Ishikawa (cell line): ENCODE data around the gene REV1.

Source experiments
- CEBPB ChIP-seq: IDR thresholded peaks from 2 replicates; pipeline ENCODE4 v1.6.1; 2012
- CREB1 ChIP-seq: IDR thresholded peaks from 2 replicates; pipeline ENCODE4 v1.6.1; 2012; ENCODE audit warnings: low read depth
- EGR1 ChIP-seq: IDR thresholded peaks from 2 replicates; pipeline ENCODE4 v1.6.1; 2012
- EP300 ChIP-seq: IDR thresholded peaks from 2 replicates; pipeline ENCODE4 v1.6.1; 2012; ENCODE audit warnings: borderline replicate concordance
- FOXM1 ChIP-seq: IDR thresholded peaks from 2 replicates; pipeline ENCODE4 v1.6.1; 2012; ENCODE audit warnings: low read depth, borderline replicate concordance
- NFIC ChIP-seq: IDR thresholded peaks from 2 replicates; pipeline ENCODE4 v1.6.1; 2012
- RAD21 ChIP-seq: IDR thresholded peaks from 2 replicates; pipeline ENCODE4 v1.6.1; 2012; ENCODE audit warnings: low read depth
- TAF1 ChIP-seq: IDR thresholded peaks from 2 replicates; pipeline ENCODE4 v1.6.1; 2012; ENCODE audit warnings: low read depth, mild to moderate bottlenecking
- TCF12 ChIP-seq: IDR thresholded peaks from 2 replicates; pipeline ENCODE4 v1.6.1; 2012; ENCODE audit warnings: low read depth
- TEAD4 ChIP-seq: IDR thresholded peaks from 2 replicates; pipeline ENCODE4 v1.6.1; 2012
- YY1 ChIP-seq: IDR thresholded peaks from 2 replicates; pipeline ENCODE4 v1.6.1; 2012; ENCODE audit warnings: low read depth
- ZBTB7A ChIP-seq: IDR thresholded peaks from 2 replicates; pipeline ENCODE4 v1.6.1; 2012; ENCODE audit warnings: low read depth
- TF ChIP-seq, protein P1 (sequence below): IDR thresholded peaks from 2 replicates; pipeline ENCODE4 v1.6.1; 2012; ENCODE audit warnings: low read depth, mild to moderate bottlenecking
- TF ChIP-seq, protein P2 (sequence below): IDR thresholded peaks from 2 replicates; pipeline ENCODE4 v1.6.1; 2012
- TF ChIP-seq, protein P3 (sequence below): IDR thresholded peaks from 2 replicates; pipeline ENCODE4 v1.6.1; 2012

REV1 gene

DNA sequence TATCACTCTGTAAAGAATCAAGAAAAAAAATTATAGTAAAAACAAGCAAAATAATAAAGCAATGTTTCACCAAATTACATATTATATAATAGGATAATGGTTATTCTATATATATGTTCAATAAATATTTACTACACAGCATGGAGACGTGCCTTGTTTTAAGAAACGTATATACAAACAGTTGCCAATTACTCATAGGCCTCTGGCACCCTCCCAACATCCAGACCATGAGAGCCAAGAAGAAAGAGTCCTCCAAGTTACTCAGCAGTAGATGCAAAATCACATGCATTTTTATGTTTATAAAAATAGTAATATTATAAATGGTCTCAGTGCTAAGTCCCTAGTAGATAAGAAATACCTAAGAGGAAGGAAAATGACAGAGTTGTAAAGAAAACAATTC lies 64.8 kb downstream of the REV1 start:
- TF ChIP-seq EP300 (no peak), TAF1 (no peak)

DNA sequence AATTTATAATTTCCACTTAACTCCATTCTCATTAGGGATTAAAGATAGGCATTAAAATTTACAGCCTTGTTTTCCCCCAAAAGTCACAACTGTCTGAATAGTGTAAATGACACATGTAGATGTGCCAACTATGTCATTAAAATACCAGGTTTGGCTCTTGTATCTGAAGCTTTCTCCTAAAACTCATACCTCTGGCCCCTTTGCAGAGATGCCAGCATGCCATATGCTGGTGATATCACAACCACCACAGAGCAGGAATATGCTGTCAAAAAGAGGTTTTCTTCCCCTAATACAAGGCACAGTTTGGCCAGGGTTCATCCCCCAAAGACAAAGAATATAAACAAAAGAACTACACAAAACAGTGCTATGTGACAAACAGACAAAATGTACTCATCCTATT lies 65.4 kb downstream of the REV1 start:
- TF ChIP-seq EP300 (no peak), TEAD4 (no peak), FOXM1 (no peak), NFIC (no peak), RAD21 (no peak), TCF12 (no peak), CEBPB (no peak), TAF1 (no peak), YY1 (no peak), EGR1 (no peak), ZBTB7A (no peak), CREB1 (no peak)
- TF ChIP-seq, protein P1, sequence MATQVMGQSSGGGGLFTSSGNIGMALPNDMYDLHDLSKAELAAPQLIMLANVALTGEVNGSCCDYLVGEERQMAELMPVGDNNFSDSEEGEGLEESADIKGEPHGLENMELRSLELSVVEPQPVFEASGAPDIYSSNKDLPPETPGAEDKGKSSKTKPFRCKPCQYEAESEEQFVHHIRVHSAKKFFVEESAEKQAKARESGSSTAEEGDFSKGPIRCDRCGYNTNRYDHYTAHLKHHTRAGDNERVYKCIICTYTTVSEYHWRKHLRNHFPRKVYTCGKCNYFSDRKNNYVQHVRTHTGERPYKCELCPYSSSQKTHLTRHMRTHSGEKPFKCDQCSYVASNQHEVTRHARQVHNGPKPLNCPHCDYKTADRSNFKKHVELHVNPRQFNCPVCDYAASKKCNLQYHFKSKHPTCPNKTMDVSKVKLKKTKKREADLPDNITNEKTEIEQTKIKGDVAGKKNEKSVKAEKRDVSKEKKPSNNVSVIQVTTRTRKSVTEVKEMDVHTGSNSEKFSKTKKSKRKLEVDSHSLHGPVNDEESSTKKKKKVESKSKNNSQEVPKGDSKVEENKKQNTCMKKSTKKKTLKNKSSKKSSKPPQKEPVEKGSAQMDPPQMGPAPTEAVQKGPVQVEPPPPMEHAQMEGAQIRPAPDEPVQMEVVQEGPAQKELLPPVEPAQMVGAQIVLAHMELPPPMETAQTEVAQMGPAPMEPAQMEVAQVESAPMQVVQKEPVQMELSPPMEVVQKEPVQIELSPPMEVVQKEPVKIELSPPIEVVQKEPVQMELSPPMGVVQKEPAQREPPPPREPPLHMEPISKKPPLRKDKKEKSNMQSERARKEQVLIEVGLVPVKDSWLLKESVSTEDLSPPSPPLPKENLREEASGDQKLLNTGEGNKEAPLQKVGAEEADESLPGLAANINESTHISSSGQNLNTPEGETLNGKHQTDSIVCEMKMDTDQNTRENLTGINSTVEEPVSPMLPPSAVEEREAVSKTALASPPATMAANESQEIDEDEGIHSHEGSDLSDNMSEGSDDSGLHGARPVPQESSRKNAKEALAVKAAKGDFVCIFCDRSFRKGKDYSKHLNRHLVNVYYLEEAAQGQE = no peak
- TF ChIP-seq, protein P2, sequence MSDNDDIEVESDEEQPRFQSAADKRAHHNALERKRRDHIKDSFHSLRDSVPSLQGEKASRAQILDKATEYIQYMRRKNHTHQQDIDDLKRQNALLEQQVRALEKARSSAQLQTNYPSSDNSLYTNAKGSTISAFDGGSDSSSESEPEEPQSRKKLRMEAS = no peak
- TF ChIP-seq, protein P3, sequence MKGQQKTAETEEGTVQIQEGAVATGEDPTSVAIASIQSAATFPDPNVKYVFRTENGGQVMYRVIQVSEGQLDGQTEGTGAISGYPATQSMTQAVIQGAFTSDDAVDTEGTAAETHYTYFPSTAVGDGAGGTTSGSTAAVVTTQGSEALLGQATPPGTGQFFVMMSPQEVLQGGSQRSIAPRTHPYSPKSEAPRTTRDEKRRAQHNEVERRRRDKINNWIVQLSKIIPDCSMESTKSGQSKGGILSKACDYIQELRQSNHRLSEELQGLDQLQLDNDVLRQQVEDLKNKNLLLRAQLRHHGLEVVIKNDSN = no peak

DNA sequence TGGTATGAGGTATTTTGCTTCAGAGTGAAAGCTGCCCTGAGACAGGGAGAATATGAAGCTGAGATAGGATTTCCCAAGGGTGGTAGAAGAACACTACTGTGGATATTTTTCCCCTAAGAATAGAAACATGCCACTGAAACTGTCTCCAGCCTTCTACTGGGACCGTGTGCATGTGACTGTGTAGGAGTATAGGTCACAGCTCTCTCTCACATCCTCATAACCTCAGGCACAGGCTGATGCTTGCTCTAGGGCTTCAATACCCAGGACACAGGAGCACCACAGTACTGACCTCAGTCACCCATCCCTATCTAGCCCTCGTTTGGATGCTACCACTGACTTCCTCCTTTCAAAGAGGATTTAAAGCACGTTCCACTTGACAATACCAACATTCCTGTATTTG lies 67.2 kb downstream of the REV1 start:
- TF ChIP-seq NFIC (no peak), EP300 (no peak), TEAD4 (no peak), YY1 (no peak), CREB1 (no peak), EGR1 (no peak), ZBTB7A (no peak), TAF1 (no peak), RAD21 (no peak), TCF12 (no peak), FOXM1 (no peak), CEBPB (no peak)
- TF ChIP-seq, protein P3 = no peak
- TF ChIP-seq, protein P2 = no peak
- TF ChIP-seq, protein P1 = no peak

DNA sequence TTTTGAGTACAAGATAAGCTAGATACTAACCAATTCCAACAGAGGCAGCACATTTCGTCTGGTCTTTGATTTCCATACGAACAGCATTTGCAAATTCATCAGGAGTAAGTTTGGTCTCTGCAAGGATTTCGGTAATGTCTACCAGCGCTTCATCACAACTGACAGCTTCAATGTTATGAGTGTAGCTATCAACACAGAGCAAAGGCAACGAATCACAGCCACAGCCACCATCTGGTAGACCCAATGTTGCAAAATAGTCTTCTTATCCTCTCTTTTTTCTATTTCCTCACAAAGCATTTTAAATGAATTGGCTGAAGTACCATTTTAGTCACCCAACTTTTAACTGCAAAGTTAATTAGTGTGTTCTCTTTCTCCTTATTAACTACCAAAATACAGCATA lies 68.3 kb downstream of the REV1 start:
- TF ChIP-seq, protein P2 = no peak
- TF ChIP-seq CEBPB = no peak
- TF ChIP-seq EGR1 = no peak
- TF ChIP-seq, protein P3 = no peak
- TF ChIP-seq ZBTB7A = no peak
- TF ChIP-seq RAD21 = no peak
- TF ChIP-seq FOXM1 = no peak
- TF ChIP-seq NFIC = no peak
- TF ChIP-seq EP300 = no peak
- no peak for TF ChIP-seq CREB1
- TF ChIP-seq TCF12 = no peak
- TF ChIP-seq, protein P1 = no peak
- TF ChIP-seq TEAD4 = no peak
- no peak for TF ChIP-seq TAF1
- TF ChIP-seq YY1 = no peak
